GM12872 (cell line): ENCODE data around the gene TEX101.

Experiments
- CTCF ChIP-seq: IDR thresholded peaks from 3 replicates; pipeline ENCODE4 v1.5.1; 2011; ENCODE audit warnings: low read depth, mild to moderate bottlenecking, low read length, moderate library complexity; ENCODE audit not compliant: insufficient read depth

Gene TEX101

DNA sequence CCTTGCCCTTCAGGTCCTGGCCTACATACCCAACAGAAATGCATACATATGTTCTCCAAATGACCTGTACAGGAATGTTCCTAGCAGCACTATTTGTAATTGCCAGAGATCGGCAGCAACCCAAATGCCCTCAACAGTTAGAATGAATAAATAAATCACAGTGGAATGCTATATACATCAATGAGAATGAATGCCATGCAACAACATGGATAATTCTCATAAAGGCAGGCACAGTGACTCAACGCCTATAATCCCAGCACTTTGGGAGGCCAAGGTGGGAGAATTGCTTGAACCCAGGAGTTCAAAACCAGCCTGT, 18.6 kb downstream of the TEX101 start:
- TF ChIP-seq CTCF = no peak

DNA sequence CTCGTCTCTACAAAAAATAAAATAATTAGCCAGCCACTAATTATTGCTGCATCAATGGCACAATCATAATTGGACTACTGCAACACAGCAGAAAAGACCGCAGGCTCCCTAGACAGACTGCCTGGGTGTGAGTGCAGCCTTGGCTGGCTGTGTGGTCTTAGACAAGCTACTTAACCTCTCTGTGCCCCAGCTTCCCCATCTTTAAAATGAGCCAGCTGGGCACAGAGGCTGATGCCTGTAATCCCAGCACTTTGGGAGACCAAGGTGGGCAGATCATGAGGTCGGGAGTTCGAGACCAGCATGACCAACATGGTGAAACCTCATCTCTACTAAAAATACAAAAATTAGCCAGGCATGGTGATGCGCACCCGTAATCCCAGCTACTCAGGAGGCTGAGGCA, 19.0 kb downstream of the TEX101 start:
- no peak for TF ChIP-seq CTCF

DNA sequence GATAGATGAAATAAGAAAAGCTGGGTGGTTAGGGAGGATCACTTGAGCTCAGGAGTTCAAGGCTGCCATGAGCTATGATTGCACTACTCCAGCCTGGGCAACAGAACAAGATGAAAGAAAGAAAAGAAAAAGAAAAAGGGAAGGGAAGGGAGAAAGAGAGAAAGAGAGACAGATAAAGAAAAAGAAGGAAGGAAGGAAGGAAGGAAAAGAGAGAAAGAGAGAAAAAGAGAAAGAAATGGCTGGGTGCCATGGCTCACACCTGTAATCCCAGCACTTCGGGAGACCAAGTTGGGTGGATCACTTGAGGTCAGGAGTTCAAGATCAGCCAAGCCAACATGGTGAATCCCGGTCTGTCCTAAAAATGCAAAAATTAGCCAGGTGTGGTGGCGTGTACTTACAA, 21.1 kb downstream of the TEX101 start:
- TF ChIP-seq CTCF = no peak

DNA sequence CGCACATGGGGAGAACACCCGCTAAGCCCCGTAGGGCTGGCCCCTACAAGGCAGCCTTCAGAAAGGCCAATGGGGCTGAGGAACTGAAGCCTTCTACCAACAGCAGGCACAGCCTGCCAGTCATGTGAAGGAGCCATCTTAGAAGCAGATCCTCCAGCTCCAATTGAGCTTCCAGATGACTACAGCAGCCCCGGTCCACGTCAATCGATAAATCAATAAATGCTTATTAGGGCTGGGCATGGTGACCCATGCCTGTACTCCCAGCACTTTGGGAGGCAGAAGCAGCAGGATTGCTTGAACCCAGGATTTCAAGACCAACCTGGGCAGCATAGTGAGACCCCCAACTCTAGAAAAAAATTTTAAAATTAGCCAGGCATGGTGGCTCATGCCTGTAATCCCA, 23.0 kb downstream of the TEX101 start:
- no peak for TF ChIP-seq CTCF

- TF ChIP-seq CTCF = no peak
Measured at GRCh38 chr19:43438291-43439031, 23.8 kb downstream of the TEX101 start.

DNA sequence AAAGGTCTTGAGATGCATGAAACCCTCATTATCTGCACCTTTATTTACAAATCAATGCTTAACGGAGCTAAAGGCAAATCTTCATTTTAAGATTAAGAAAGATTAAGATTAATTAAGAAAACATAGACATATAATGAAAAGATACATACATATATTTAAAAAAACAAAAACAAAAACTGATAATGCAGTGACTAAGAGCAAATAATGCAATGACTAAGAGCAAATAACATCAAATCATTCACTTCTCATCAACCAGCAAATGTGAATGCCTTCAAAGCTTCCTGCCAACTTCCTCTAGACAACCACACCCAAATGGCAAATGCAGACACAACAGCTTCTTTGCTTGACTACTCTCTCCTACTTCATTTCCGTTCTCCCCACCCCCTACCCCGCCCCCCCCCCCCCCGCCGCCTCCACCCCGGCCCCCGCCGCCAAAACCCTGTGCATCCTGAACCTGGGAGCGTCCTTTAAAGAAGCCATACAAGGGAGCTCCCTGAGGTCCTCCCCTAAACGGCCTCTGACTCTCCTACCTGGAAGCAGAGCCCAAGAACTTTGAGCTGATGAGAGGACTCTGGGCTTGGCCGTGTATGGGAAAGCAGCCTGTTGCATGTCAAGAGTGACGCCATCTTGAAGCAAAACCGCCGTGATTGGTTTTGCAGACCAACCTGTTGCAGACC, 24.5 kb downstream of the TEX101 start:
- TF ChIP-seq CTCF = no peak

GRCh38 chr19:43439709-43440063, 25.0 kb downstream of the TEX101 start:
- no peak for TF ChIP-seq CTCF
